Skeletal muscle tissue (tissue), 5 donors: Measurements from ENCODE around the gene HAO2. TPM values are rescaled to one million over a fixed set of nuclear protein-coding genes. Genes with fewer than 3 reads are reported as not detected.

ENCODE experiments used
- H3K27ac ChIP-seq: one replicate; pipeline ENCODE4 v1.7.0; 2013; ENCODE audit warnings: mild to moderate bottlenecking, low read depth, low read length, inconsistent platforms
- H3K27me3 ChIP-seq, 3 donors: one replicate each; pipeline ENCODE4 v1.7.0; 2013; ENCODE audit warnings: low read length in 3 of 3; ENCODE audit not compliant: control insufficient read depth in 3 of 3, insufficient read depth in 3 of 3
- H3K36me3 ChIP-seq, 3 donors: one replicate each; pipeline ENCODE4 v1.7.0; 2013; ENCODE audit warnings: low read length in 3 of 3; ENCODE audit not compliant: control insufficient read depth in 3 of 3, insufficient read depth in 3 of 3
- H3K4me1 ChIP-seq, 3 donors: one replicate each; pipeline ENCODE4 v1.7.0; 2013; ENCODE audit warnings: low read length in 3 of 3, mild to moderate bottlenecking in 3 of 3; ENCODE audit not compliant: control insufficient read depth in 3 of 3, insufficient read depth in 3 of 3
- H3K4me3 ChIP-seq, 3 donors: one replicate each; pipeline ENCODE4 v1.7.0; 2013; ENCODE audit warnings: low read length in 3 of 3
- H3K9ac ChIP-seq, 3 donors: one replicate each; pipeline ENCODE4 v1.7.0; 2013; ENCODE audit warnings: low read length in 3 of 3, mild to moderate bottlenecking in 3 of 3, moderate library complexity in 2 of 3, low read depth in 1 of 3
- H3K9me3 ChIP-seq, 3 donors: one replicate each; pipeline ENCODE4 v1.7.0; 2013; ENCODE audit warnings: low read length in 3 of 3; ENCODE audit not compliant: control insufficient read depth in 3 of 3
- small RNA-seq: library from RNA; depleted of rRNA; stranded (forward); fragments of <200 nt; gene quantifications from one replicate; pipeline ENCODE3, GENCODE V24; 2014
- total RNA-seq: library from RNA; depleted of rRNA; stranded (reverse); fragments of >200 nt; gene quantifications from one replicate; pipeline ENCODE4 v1.2.3, GENCODE V29; 2014
- donor health status: Osteomylitis.

HAO2 gene
- total RNA-seq, 1 donor from 2014 or later: not detected

GRCh38 chr1:119440721-119441307 lies 72.2 kb downstream of the HAO2 start:
- Histone ChIP-seq H3K9ac (no peak overlapping the region), H3K4me1 (no peaks in the 10 kb centered on the region), H3K27me3 (peaks cover 0 to 4% (median 0%) of the 10 kb centered on the region in 3 donors), H3K9me3 (no peaks in the 10 kb centered on the region), H3K4me3 (no peak overlapping the region), H3K36me3 (no peaks in the 10 kb centered on the region), H3K27ac (no peak overlapping the region)

GRCh38 chr1:119442756-119443155 lies 74.2 kb downstream of the HAO2 start:
- Histone ChIP-seq H3K9me3 (no peaks in the 10 kb centered on the region), H3K9ac (no peak overlapping the region), H3K36me3 (no peaks in the 10 kb centered on the region), H3K27me3 (peaks cover 0 to 4% (median 0%) of the 10 kb centered on the region in 3 donors), H3K27ac (no peak overlapping the region), H3K4me1 (no peaks in the 10 kb centered on the region), H3K4me3 (no peak overlapping the region)

Small RNAs within 50 kb of the gene (small RNA-seq; reads per million reads assigned to genes)
- gene RNU1-75P: 0.07 reads per million

Other genes starting within 250 kb of the HAO2 start
- 25.6 TPM for gene WARS2, start 228.1 kb upstream of the HAO2 start, total RNA-seq
- gene HSD3B2, start 46.4 kb downstream of the HAO2 start, total RNA-seq: not detected
- gene HSD3B1, start 138.4 kb downstream of the HAO2 start, total RNA-seq: not detected